Stimulated activated CD8-positive, alpha-beta memory T cell treated with anti-CD3 and anti-CD28 coated beads, Interleukin-12 subunit alpha, Interleukin-12 subunit beta, amount 100 ng/mL, for 1 hour (primary cell): ENCODE measurements around the gene SOX4.

ENCODE experiments used
- DNase-seq: peaks from one replicate; pipeline ENCODE4 v3.0.0-alpha.2; 2020; ENCODE audit warnings: low read depth

Gene SOX4

GRCh38 chr6:21594416-21595281 lies 1.1 kb downstream of the SOX4 start:
- DNase-seq, result no peak

- DNase-seq, result no peak
These were observed 2.0 kb downstream of the SOX4 start for GRCh38 chr6:21595285-21596144.

GRCh38 chr6:21596145-21596948 lies 2.8 kb downstream of the SOX4 start:
- DNase-seq, result no peak

- no peak for DNase-seq
These were observed 3.6 kb downstream of the SOX4 start for GRCh38 chr6:21596949-21597682.

- DNase-seq, result no peak
These were observed 4.5 kb downstream of the SOX4 start for GRCh38 chr6:21597801-21598673.

- DNase-seq, result no peak
These were observed 5.1 kb downstream of the SOX4 start for GRCh38 chr6:21598674-21599023.

- DNase-seq, result no peak
These were observed 5.6 kb downstream of the SOX4 start for GRCh38 chr6:21599051-21599696.

- no peak for DNase-seq
These were observed 7.9 kb downstream of the SOX4 start for GRCh38 chr6:21601339-21601923.

- no peak for DNase-seq
These were observed 8.4 kb downstream of the SOX4 start for GRCh38 chr6:21601932-21602390.

GRCh38 chr6:21603082-21603952 lies 9.8 kb downstream of the SOX4 start:
- DNase-seq, result no peak

GRCh38 chr6:21604081-21604480 lies 10.5 kb downstream of the SOX4 start:
- DNase-seq, result no peak

GRCh38 chr6:21605166-21605565 lies 11.6 kb downstream of the SOX4 start:
- no peak for DNase-seq

GRCh38 chr6:21608601-21609000 lies 15.1 kb downstream of the SOX4 start:
- DNase-seq, result no peak

- DNase-seq, result no peak
These were observed 16.4 kb downstream of the SOX4 start for GRCh38 chr6:21609881-21610329.

GRCh38 chr6:21610341-21610740 lies 16.8 kb downstream of the SOX4 start:
- DNase-seq, result no peak

- no peak for DNase-seq
These were observed 17.9 kb downstream of the SOX4 start for GRCh38 chr6:21611485-21611884.

GRCh38 chr6:21612067-21612745 lies 18.7 kb downstream of the SOX4 start:
- no peak for DNase-seq

- no peak for DNase-seq
These were observed 20.3 kb downstream of the SOX4 start for GRCh38 chr6:21613809-21614208.
